B cell (primary cell): ENCODE results near the gene NLGN4X. TPM values are rescaled to one million over a fixed set of nuclear protein-coding genes. Genes with fewer than 3 reads are reported as not detected.

Experiments
- ATAC-seq: fragments of 200-7000 bp; cut with Tn5 transposase; one replicate; pipeline ENCODE4 v1.10.0; 2021; ENCODE audit warnings: low read depth, mild to moderate bottlenecking, moderate number of reproducible peaks, moderate library complexity
- CTCF ChIA-PET: fragments of 350-600 bp; sonication (Branson Sonifier 250); formaldehyde crosslinking; loops from one replicate; lab custom pipeline; 2021; ENCODE audit warnings: antibody characterized with exemption, inconsistent platforms; lab: Charles Lee
- POLR2A ChIA-PET: fragments of 350-600 bp; sonication (Branson Sonifier 250); formaldehyde crosslinking; loops from one replicate; lab custom pipeline; 2021; ENCODE audit warnings: antibody characterized with exemption; lab: Charles Lee
- DNase-seq: peaks from one replicate; pipeline ENCODE4 v3.0.0; 2013
- H2AFZ ChIP-seq: 2 replicates; pipeline ENCODE4 v1.6.1; 2012; ENCODE audit warnings: mild to moderate bottlenecking, low read depth, low read length; ENCODE audit not compliant: insufficient read depth, poor library complexity, severe bottlenecking
- H3K27ac ChIP-seq, 2 donors: 1 replicate in 1 of 2; 2 replicates in 1 of 2; pipeline ENCODE4 v1.5.1; 2012 to 2013; ENCODE audit warnings: low read length in 2 of 2, mild to moderate bottlenecking in 2 of 2, moderate library complexity in 1 of 2
- H3K27me3 ChIP-seq, 4 experiments: fragments of 200-600 bp in 1 of 4; sonication (generic) in 1 of 4; replicated peaks in 1 of 4; 1 replicate in 2 of 4; 2 replicates in 2 of 4; pipeline versions ENCODE4 v1.6.1 to v1.7.0; 2013 to 2016; ENCODE audit warnings: low read length in 3 of 4, mild to moderate bottlenecking in 2 of 4, mixed read lengths in 1 of 4, moderate library complexity in 1 of 4; ENCODE audit not compliant: insufficient read depth in 4 of 4, control insufficient read depth in 3 of 4; ENCODE audit errors: control extremely low read depth in 1 of 4
- H3K36me3 ChIP-seq, 2 experiments: replicated peaks in 1 of 2; 1 replicate in 1 of 2; 2 replicates in 1 of 2; pipeline versions ENCODE4 v1.6.1 to v1.7.1; 2013; ENCODE audit warnings: low read length in 1 of 2; ENCODE audit not compliant: insufficient read depth in 2 of 2, control insufficient read depth in 1 of 2; ENCODE audit errors: control extremely low read depth in 1 of 2, extremely low read depth in 1 of 2
- H3K4me1 ChIP-seq, 2 donors: fragments of 200-600 bp in 1 of 2; sonication (generic) in 1 of 2; 1 replicate in 1 of 2; 2 replicates in 1 of 2; pipeline versions ENCODE4 v1.5.1 to v1.6.1; 2013 to 2017; ENCODE audit warnings: low read length in 2 of 2; ENCODE audit not compliant: control insufficient read depth in 2 of 2, insufficient read depth in 2 of 2
- H3K4me2 ChIP-seq: replicated peaks from 2 replicates; pipeline ENCODE3; 2012; ENCODE audit warnings: mild to moderate bottlenecking, low read depth, low read length; ENCODE audit not compliant: poor library complexity, severe bottlenecking
- H3K4me3 ChIP-seq, 5 experiments: fragments of 200-600 bp in 1 of 5; sonication (generic) in 1 of 5; 1 replicate in 3 of 5; 2 replicates in 2 of 5; pipeline versions ENCODE4 v1.5.1 to v1.7.0; 2011 to 2016; ENCODE audit warnings: low read length in 4 of 5, mild to moderate bottlenecking in 4 of 5, low read depth in 2 of 5, control low read depth in 1 of 5, moderate library complexity in 1 of 5; ENCODE audit not compliant: insufficient read depth in 1 of 5; ENCODE audit errors: control extremely low read depth in 1 of 5, extremely low read depth in 1 of 5
- H3K79me2 ChIP-seq: fragments of 200-600 bp; sonication (generic); one replicate; pipeline ENCODE4 v1.6.0; 2016; ENCODE audit warnings: low read length; ENCODE audit not compliant: control insufficient read depth, insufficient read depth
- H3K9ac ChIP-seq: fragments of 200-600 bp; sonication (generic); 2 replicates; pipeline ENCODE4 v1.6.1; 2017; ENCODE audit warnings: mild to moderate bottlenecking, low read length, moderate library complexity
- H3K9me3 ChIP-seq, 3 donors: one replicate each; pipeline versions ENCODE4 v1.6.1 to v1.7.1; 2013; ENCODE audit warnings: low read length in 2 of 3; ENCODE audit not compliant: control insufficient read depth in 2 of 3, insufficient read depth in 1 of 3; ENCODE audit errors: control extremely low read depth in 1 of 3
- H4K20me1 ChIP-seq: 2 replicates; pipeline ENCODE4 v1.6.0; 2012; ENCODE audit warnings: mild to moderate bottlenecking, low read length; ENCODE audit not compliant: insufficient read depth, control insufficient read depth, poor library complexity, severe bottlenecking
- H3K27ac Mint-ChIP-seq: one replicate; pipeline ENCODE4 v1.8.0; 2021; ENCODE audit warnings: mixed read lengths
- H3K27me3 Mint-ChIP-seq: one replicate; pipeline ENCODE4 v1.8.0; 2021; ENCODE audit warnings: mixed read lengths
- H3K4me1 Mint-ChIP-seq: one replicate; pipeline ENCODE4 v1.8.0; 2021; ENCODE audit warnings: mixed read lengths
- H3K4me3 Mint-ChIP-seq: one replicate; pipeline ENCODE4 v1.8.0; 2021; ENCODE audit warnings: mixed read lengths
- H3K9me3 Mint-ChIP-seq: one replicate; pipeline ENCODE4 v1.8.0; 2022; ENCODE audit warnings: mixed read lengths; ENCODE audit not compliant: insufficient read depth
- EZH2 ChIP-seq: IDR thresholded peaks from 2 replicates; pipeline ENCODE4 v1.6.1; 2012; ENCODE audit warnings: borderline replicate concordance, low read depth, mild to moderate bottlenecking, moderate library complexity, low read length; ENCODE audit not compliant: insufficient read depth, poor library complexity, severe bottlenecking
- WGBS: methylation state at CpG from one replicate; pipeline ENCODE4 v1.1.5; 2013; ENCODE audit warnings: missing lambda C conversion rate; ENCODE audit not compliant: insufficient coverage; 5-methylcytosine and 5-hydroxymethylcytosine counted together
- intact Hi-C: fragments of 100-400 bp; cut with micrococcal nuclease; formaldehyde crosslinking; loops from one replicate; pipeline ENCODE4 v1.10.0; 2022
- polyA plus RNA-seq: library from polyadenylated mRNA; depleted of rRNA; stranded (reverse); fragments of >200 nt; gene quantifications from 2 replicates; pipeline ENCODE4 v1.2.3, GENCODE V29; 2012
- total RNA-seq, 2 donors: library from RNA; stranded (reverse); fragments of 120-200 nt in 1 of 2; gene quantifications; 1 replicate in 1 of 2; 2 replicates in 1 of 2; pipeline versions ENCODE4 v1.2.3 to v1.2.4, GENCODE V29; 2013 to 2022
- TF ChIP-seq, protein P1 (sequence below): fragments of 200-600 bp; IDR thresholded peaks from one replicate; pipeline ENCODE4 v1.8.0; 2022; ENCODE audit warnings: antibody characterized with exemption, mild to moderate bottlenecking

NLGN4X gene
- total and polyA plus RNA-seq, 2 donors (not counting 1 experiment from before 2014, with no cell fraction given), result 0.09 to 0.34 TPM

DNA sequence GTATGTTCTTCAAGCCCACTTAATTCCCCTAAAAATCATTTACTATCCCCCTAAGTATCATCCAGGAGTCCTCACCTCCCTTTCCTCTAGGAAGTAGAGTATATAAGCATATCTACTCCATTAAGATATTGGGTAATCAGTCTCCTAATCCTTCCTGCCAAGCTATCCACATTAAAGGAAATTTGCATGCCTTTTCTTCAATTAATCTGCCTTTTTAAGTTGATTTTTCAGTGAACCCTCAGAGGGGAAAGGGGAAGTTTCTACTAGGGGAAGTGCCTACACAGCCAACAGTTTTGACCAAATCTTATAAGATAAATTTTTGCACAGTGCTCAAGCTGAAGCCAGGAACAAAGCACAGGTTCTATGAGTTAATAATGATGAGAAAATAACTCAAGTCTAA, 222.8 kb downstream of the NLGN4X start:
- Mint-ChIP-seq H3K9me3 (no peaks in the 10 kb centered on the region), H3K27ac (no peak overlapping the region), H3K4me1 (no peaks in the 10 kb centered on the region), H3K4me3 (no peak overlapping the region), H3K27me3 (no peaks in the 10 kb centered on the region)
- Histone ChIP-seq H3K79me2 (no peaks in the 10 kb centered on the region), H3K4me3 (no peak overlapping the region), H3K4me2 (no peak overlapping the region), H4K20me1 (no peaks in the 10 kb centered on the region), H3K36me3 (no peaks in the 10 kb centered on the region), H3K9me3 (no peaks in the 10 kb centered on the region), H2AFZ (no peak overlapping the region), H3K9ac (no peak overlapping the region), H3K4me1 (no peaks in the 10 kb centered on the region), H3K27ac (no peak overlapping the region), H3K27me3 (no peaks in the 10 kb centered on the region)
- no peak for DNase-seq
- TF ChIP-seq, protein P1, sequence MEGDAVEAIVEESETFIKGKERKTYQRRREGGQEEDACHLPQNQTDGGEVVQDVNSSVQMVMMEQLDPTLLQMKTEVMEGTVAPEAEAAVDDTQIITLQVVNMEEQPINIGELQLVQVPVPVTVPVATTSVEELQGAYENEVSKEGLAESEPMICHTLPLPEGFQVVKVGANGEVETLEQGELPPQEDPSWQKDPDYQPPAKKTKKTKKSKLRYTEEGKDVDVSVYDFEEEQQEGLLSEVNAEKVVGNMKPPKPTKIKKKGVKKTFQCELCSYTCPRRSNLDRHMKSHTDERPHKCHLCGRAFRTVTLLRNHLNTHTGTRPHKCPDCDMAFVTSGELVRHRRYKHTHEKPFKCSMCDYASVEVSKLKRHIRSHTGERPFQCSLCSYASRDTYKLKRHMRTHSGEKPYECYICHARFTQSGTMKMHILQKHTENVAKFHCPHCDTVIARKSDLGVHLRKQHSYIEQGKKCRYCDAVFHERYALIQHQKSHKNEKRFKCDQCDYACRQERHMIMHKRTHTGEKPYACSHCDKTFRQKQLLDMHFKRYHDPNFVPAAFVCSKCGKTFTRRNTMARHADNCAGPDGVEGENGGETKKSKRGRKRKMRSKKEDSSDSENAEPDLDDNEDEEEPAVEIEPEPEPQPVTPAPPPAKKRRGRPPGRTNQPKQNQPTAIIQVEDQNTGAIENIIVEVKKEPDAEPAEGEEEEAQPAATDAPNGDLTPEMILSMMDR, result no peak
- no peak for TF ChIP-seq EZH2
- ChIA-PET POLR2A (no interaction called here), CTCF (no interaction called here)
- ATAC-seq, result no peak
- intact Hi-C loops, result no loop called here

DNA sequence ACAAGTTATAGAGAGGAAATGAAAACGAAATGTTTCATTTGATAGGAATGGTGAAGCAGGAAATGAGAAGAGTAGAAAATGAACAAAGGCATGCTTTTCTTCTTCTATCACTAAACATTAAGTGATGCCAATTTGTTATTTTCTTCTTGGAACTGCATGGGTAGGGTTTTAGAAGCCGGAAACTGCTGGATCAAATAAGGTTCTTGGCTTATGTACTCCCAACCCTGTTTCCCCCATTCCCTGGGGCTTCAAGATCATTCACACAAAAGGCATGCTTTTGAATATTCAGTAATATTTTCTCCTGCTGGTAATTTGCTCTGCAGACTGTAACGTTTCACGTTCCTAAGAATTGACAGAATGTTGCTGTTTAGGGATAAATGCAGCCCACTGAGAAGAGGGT, 224.1 kb downstream of the NLGN4X start:
- Histone ChIP-seq H2AFZ (no peak overlapping the region), H3K4me3 (no peak overlapping the region), H3K9ac (no peak overlapping the region), H3K79me2 (no peaks in the 10 kb centered on the region), H3K4me1 (no peaks in the 10 kb centered on the region), H4K20me1 (no peaks in the 10 kb centered on the region), H3K4me2 (no peak overlapping the region), H3K27ac (no peak overlapping the region), H3K9me3 (no peaks in the 10 kb centered on the region), H3K27me3 (no peaks in the 10 kb centered on the region), H3K36me3 (no peaks in the 10 kb centered on the region)
- no peaks in the 10 kb centered on the region for H3K4me1 Mint-ChIP-seq
- DNase-seq (no peak), ATAC-seq (no peak)
- no peaks in the 10 kb centered on the region for H3K9me3 Mint-ChIP-seq
- no peaks in the 10 kb centered on the region for H3K27me3 Mint-ChIP-seq
- no peak overlapping the region for H3K4me3 Mint-ChIP-seq
- CTCF ChIA-PET, result no interaction called here
- no peak for TF ChIP-seq EZH2
- TF ChIP-seq, protein P1, result no peak
- intact Hi-C loops, result no loop called here
- no peak overlapping the region for H3K27ac Mint-ChIP-seq
- POLR2A ChIA-PET, result no interaction called here
- no CpG with 5 or more reads among the region's 4 CpGs for WGBS
